ENCODE results near the gene ELAVL1. TPM values are rescaled to one million over a fixed set of nuclear protein-coding genes. Genes with fewer than 3 reads are reported as not detected.

ELAVL1 gene
- total and polyA plus RNA-seq, 2 of the 13 experiments (the other 11 are each of a cell fraction or from before 2014, with no cell fraction given), result 27.9 to 38.4 TPM

GRCh38 chr19:7916103-7916954 is 89.1 kb downstream of the ELAVL1 start (continued):
- TF ChIP-seq ZNF512B (CRISPR knock-in tag; IDR thresholded peaks at IDR 0.05; ENCODE audit: borderline replicate concordance), result no peak
- no peak for TF ChIP-seq MAFK (conservative IDR thresholded peaks at IDR 0.05 in 1 of 2, IDR thresholded peaks at IDR 0.05 in 1 of 2; ENCODE audit: low read length in 2 of 2)
- peak; percentile 35 for TF ChIP-seq SKI (IDR thresholded peaks at IDR 0.05; ENCODE audit: partially characterized antibody)
- no peak for TF ChIP-seq HDAC6 (IDR thresholded peaks at IDR 0.05; ENCODE audit: low read depth, low read length)
- TF ChIP-seq MZF1 (CRISPR knock-in tag; IDR thresholded peaks at IDR 0.05; ENCODE audit: borderline replicate concordance), result no peak
- no peak; the same call in none of the 2 replicates for TF ChIP-seq ESRRA (CRISPR knock-in tag; IDR thresholded peaks at IDR 0.05; ENCODE audit: low read depth)
- TF ChIP-seq RBAK (CRISPR knock-in tag; IDR thresholded peaks at IDR 0.05), result no peak
- TF ChIP-seq GTF3A (CRISPR knock-in tag; conservative IDR thresholded peaks at IDR 0.05), result no peak
- no peak for TF ChIP-seq TBL1XR1 (IDR thresholded peaks at IDR 0.05; ENCODE audit: borderline replicate concordance, low read length, partially characterized antibody)
- TF ChIP-seq, protein P1, sequence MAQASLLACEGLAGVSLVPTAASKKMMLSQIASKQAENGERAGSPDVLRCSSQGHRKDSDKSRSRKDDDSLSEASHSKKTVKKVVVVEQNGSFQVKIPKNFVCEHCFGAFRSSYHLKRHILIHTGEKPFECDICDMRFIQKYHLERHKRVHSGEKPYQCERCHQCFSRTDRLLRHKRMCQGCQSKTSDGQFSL (CRISPR knock-in tag; IDR thresholded peaks at IDR 0.05), result no peak
- TF ChIP-seq ZSCAN22 (CRISPR knock-in tag; IDR thresholded peaks at IDR 0.05), result peak; percentile 54; the same call in 1 of the 2 replicates
- TF ChIP-seq, protein P2, sequence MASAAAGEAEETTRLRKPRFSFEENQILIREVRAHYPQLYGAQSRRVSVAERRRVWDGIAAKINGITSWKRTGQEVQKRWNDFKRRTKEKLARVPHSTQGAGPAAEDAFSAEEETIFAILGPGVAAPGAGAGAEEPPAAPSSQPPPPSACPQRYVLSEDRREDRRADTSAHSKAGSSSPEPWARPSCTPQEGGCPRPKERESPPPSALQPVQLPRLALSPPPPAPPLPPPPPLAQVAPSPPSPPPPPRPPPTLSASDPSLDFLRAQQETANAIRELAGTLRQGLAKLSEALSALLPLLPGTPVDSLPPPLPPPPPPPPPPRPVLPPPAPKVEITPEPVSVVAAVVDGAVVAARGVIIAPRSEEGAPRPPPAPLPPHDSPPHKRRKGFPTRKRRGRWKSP (CRISPR knock-in tag; IDR thresholded peaks at IDR 0.05), result peak; percentile 66; the same call in 1 of the 2 replicates
- TF ChIP-seq ATF1 (CRISPR knock-in tag; IDR thresholded peaks at IDR 0.05), result no peak
- TF ChIP-seq, protein P3, sequence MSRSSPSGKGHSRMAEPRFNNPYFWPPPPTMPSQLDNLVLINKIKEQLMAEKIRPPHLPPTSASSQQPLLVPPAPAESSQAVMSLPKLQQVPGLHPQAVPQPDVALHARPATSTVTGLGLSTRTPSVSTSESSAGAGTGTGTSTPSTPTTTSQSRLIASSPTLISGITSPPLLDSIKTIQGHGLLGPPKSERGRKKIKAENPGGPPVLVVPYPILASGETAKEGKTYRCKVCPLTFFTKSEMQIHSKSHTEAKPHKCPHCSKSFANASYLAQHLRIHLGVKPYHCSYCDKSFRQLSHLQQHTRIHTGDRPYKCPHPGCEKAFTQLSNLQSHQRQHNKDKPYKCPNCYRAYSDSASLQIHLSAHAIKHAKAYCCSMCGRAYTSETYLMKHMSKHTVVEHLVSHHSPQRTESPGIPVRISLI (CRISPR knock-in tag; IDR thresholded peaks at IDR 0.05; ENCODE audit: borderline replicate concordance), result no peak
- no peak for TF ChIP-seq NFYC (CRISPR knock-in tag; IDR thresholded peaks at IDR 0.05)
- no peak for TF ChIP-seq ZNF333 (CRISPR knock-in tag; IDR thresholded peaks at IDR 0.05; ENCODE audit: borderline replicate concordance)
- no peak for TF ChIP-seq ZNF746 (CRISPR knock-in tag; IDR thresholded peaks at IDR 0.05)
- TF ChIP-seq, protein P4, sequence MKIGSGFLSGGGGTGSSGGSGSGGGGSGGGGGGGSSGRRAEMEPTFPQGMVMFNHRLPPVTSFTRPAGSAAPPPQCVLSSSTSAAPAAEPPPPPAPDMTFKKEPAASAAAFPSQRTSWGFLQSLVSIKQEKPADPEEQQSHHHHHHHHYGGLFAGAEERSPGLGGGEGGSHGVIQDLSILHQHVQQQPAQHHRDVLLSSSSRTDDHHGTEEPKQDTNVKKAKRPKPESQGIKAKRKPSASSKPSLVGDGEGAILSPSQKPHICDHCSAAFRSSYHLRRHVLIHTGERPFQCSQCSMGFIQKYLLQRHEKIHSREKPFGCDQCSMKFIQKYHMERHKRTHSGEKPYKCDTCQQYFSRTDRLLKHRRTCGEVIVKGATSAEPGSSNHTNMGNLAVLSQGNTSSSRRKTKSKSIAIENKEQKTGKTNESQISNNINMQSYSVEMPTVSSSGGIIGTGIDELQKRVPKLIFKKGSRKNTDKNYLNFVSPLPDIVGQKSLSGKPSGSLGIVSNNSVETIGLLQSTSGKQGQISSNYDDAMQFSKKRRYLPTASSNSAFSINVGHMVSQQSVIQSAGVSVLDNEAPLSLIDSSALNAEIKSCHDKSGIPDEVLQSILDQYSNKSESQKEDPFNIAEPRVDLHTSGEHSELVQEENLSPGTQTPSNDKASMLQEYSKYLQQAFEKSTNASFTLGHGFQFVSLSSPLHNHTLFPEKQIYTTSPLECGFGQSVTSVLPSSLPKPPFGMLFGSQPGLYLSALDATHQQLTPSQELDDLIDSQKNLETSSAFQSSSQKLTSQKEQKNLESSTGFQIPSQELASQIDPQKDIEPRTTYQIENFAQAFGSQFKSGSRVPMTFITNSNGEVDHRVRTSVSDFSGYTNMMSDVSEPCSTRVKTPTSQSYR (CRISPR knock-in tag; IDR thresholded peaks at IDR 0.05; ENCODE audit: borderline replicate concordance), result no peak
- 0 out of 2 replicates have a peak, but pooled peaks have one; percentile 28 for TF ChIP-seq MAFG (CRISPR knock-in tag; IDR thresholded peaks at IDR 0.05)
- TF ChIP-seq TOPORS (CRISPR knock-in tag; IDR thresholded peaks at IDR 0.05), result peak; percentile 37; the same call in 1 of the 2 replicates
- TF ChIP-seq ARNTL (CRISPR knock-in tag; IDR thresholded peaks at IDR 0.05), result 0 out of 2 replicates have a peak, but pooled peaks have one; percentile 38
